Neural progenitor cell (in vitro differentiated cells): Measurements from ENCODE around the gene MACROD1. TPM values are rescaled to one million over a fixed set of nuclear protein-coding genes. Genes with fewer than 3 reads are reported as not detected.

Experiments used
- DNase-seq: peaks from one replicate; pipeline ENCODE4 v3.0.0-alpha.2; 2016; ENCODE audit warnings: low spot score
- H2AFZ ChIP-seq: fragments of 200-600 bp; sonication (generic); replicated peaks from 2 replicates; pipeline ENCODE4 v1.6.1; 2016; ENCODE audit warnings: antibody characterized with exemption
- H3F3A ChIP-seq: fragments of 200-600 bp; sonication (generic); 2 replicates; pipeline ENCODE4 v1.6.1; 2016; ENCODE audit warnings: antibody characterized with exemption, low read depth
- H3K27ac ChIP-seq: fragments of 200-600 bp; sonication (generic); 2 replicates; pipeline ENCODE4 v1.5.1; 2016; ENCODE audit warnings: mild to moderate bottlenecking
- H3K27me3 ChIP-seq: fragments of 200-600 bp; sonication (generic); 2 replicates; pipeline ENCODE4 v1.6.1; 2016; ENCODE audit warnings: mild to moderate bottlenecking, moderate library complexity
- H3K36me3 ChIP-seq: fragments of 200-600 bp; sonication (generic); 2 replicates; pipeline ENCODE4 v1.5.1; 2016
- H3K4me1 ChIP-seq: fragments of 200-600 bp; sonication (generic); 2 replicates; pipeline ENCODE4 v1.6.1; 2016; ENCODE audit warnings: mixed run types
- H3K4me2 ChIP-seq: fragments of 200-600 bp; sonication (generic); 2 replicates; pipeline ENCODE4 v1.6.1; 2016
- H3K4me3 ChIP-seq: fragments of 200-600 bp; sonication (generic); 2 replicates; pipeline ENCODE4 v1.5.1; 2016
- H3K79me2 ChIP-seq: fragments of 200-600 bp; sonication (generic); 2 replicates; pipeline ENCODE4 v1.6.1; 2016; ENCODE audit warnings: low read depth
- H3K9ac ChIP-seq: fragments of 200-600 bp; sonication (generic); 2 replicates; pipeline ENCODE4 v1.6.1; 2016
- H3K9me3 ChIP-seq: fragments of 200-600 bp; sonication (generic); 2 replicates; pipeline ENCODE4 v1.5.1; 2016; ENCODE audit warnings: low read depth
- H4K20me1 ChIP-seq: fragments of 200-600 bp; sonication (generic); 2 replicates; pipeline ENCODE4 v1.6.1; 2016; ENCODE audit warnings: low read depth
- H3K27ac Mint-ChIP-seq: 3 replicates; pipeline ENCODE4 v1.8.0; 2021; ENCODE audit warnings: mixed read lengths
- H3K27me3 Mint-ChIP-seq: 2 replicates; pipeline ENCODE4 v1.8.0; 2022; ENCODE audit warnings: low read depth, mild to moderate bottlenecking, inconsistent platforms, moderate library complexity, mixed read lengths; ENCODE audit not compliant: insufficient read depth
- H3K36me3 Mint-ChIP-seq: 3 replicates; pipeline ENCODE4 v1.8.0; 2021; ENCODE audit warnings: mixed read lengths
- H3K4me1 Mint-ChIP-seq: 3 replicates; pipeline ENCODE4 v1.8.0; 2021; ENCODE audit warnings: mixed read lengths
- H3K4me3 Mint-ChIP-seq: 3 replicates; pipeline ENCODE4 v1.8.0; 2021; ENCODE audit warnings: mild to moderate bottlenecking, moderate library complexity, mixed read lengths
- H3K9me3 Mint-ChIP-seq: 3 replicates; pipeline ENCODE4 v1.8.0; 2020; ENCODE audit warnings: mixed read lengths
- EZH2 ChIP-seq: fragments of 200-600 bp; sonication (generic); IDR thresholded peaks from 2 replicates; pipeline ENCODE4 v1.6.1; 2017; ENCODE audit warnings: antibody characterized with exemption, mild to moderate bottlenecking, moderate library complexity
- EZH2phosphoT487 ChIP-seq: fragments of 200-600 bp; sonication (generic); IDR thresholded peaks from 2 replicates; pipeline ENCODE4 v1.6.1; 2017; ENCODE audit warnings: antibody characterized with exemption
- total RNA-seq: library from RNA; depleted of rRNA; stranded (reverse); fragments of >200 nt; gene quantifications from 2 replicates; pipeline ENCODE4 v1.2.3, GENCODE V29; 2015; ENCODE audit warnings: low replicate concordance
- TF ChIP-seq, protein P1 (sequence below): fragments of 200-600 bp; sonication (generic); IDR thresholded peaks from 2 replicates; pipeline ENCODE4 v1.5.1; 2017; ENCODE audit warnings: antibody characterized with exemption, mild to moderate bottlenecking

MACROD1 gene
- total RNA-seq, 1 donor from 2014 or later: 11.9 TPM

- Histone ChIP-seq H3K27ac (no peak overlapping the region), H3K36me3 (no peaks in the 10 kb centered on the region), H3K4me1 (peaks cover 13% of the 10 kb centered on the region), H4K20me1 (no peaks in the 10 kb centered on the region), H3K9ac (no peak overlapping the region), H3K4me3 (no peak overlapping the region), H3K27me3 (peaks cover 7% of the 10 kb centered on the region), H3K9me3 (no peaks in the 10 kb centered on the region), H3K4me2 (no peak overlapping the region), H3K79me2 (no peaks in the 10 kb centered on the region), H3F3A (peaks cover 15% of the 10 kb centered on the region), H2AFZ (no peak overlapping the region)
- no peak for DNase-seq
- TF ChIP-seq, protein P1, sequence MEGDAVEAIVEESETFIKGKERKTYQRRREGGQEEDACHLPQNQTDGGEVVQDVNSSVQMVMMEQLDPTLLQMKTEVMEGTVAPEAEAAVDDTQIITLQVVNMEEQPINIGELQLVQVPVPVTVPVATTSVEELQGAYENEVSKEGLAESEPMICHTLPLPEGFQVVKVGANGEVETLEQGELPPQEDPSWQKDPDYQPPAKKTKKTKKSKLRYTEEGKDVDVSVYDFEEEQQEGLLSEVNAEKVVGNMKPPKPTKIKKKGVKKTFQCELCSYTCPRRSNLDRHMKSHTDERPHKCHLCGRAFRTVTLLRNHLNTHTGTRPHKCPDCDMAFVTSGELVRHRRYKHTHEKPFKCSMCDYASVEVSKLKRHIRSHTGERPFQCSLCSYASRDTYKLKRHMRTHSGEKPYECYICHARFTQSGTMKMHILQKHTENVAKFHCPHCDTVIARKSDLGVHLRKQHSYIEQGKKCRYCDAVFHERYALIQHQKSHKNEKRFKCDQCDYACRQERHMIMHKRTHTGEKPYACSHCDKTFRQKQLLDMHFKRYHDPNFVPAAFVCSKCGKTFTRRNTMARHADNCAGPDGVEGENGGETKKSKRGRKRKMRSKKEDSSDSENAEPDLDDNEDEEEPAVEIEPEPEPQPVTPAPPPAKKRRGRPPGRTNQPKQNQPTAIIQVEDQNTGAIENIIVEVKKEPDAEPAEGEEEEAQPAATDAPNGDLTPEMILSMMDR: no peak
- no peak for TF ChIP-seq EZH2
- TF ChIP-seq EZH2phosphoT487: no peak
- Mint-ChIP-seq H3K36me3 (no peaks in the 10 kb centered on the region), H3K27ac (peak overlapping the region; percentile 46), H3K9me3 (no peaks in the 10 kb centered on the region), H3K4me3 (no peak overlapping the region), H3K27me3 (peaks cover 12% of the 10 kb centered on the region), H3K4me1 (peaks cover 14% of the 10 kb centered on the region)
Observed at GRCh38 chr11:64161037-64161436, 4.9 kb downstream of the MACROD1 start.

DNA sequence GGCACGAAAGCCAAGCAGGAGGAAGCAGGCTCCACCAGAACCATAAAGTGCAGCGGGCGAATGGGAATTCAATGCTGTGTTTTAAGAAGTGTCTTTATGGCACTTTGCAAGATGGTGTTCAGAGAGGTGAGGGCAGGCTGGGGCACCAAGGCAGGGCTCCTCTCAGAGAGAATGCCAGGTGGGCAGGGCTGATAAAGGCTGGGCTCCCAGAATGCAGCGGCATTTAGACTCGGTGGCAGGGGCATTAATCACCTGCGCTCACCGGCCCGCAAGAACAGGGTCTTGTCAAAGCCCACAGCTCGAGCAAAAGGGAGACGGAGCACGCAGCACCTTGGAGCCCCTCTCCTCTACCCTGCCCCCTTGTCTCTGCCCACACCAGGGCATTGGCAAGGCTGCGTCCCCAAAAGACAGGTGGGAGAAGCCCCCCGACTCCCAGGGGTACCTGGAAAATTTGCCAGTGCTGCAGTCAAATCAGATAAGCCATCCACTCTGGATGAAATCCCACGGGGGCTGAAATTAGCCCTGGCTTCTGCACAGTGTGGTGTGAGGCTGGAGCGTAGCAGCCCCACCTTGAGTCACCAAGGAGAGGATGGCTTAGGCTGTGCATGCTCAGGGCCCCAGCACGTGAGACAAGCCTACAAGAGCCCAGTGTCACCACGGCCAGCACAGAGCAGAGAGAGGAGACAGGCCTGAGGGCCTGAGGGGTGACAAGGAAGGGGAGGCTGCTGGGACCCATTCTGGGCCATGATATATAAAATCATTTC, 8.1 kb downstream of the MACROD1 start:
- Histone ChIP-seq H3F3A (no peaks in the 10 kb centered on the region), H2AFZ (no peak overlapping the region), H3K9ac (no peak overlapping the region), H3K4me1 (no peaks in the 10 kb centered on the region), H3K27me3 (no peaks in the 10 kb centered on the region), H3K4me2 (no peak overlapping the region), H3K9me3 (no peaks in the 10 kb centered on the region), H4K20me1 (peaks cover 14% of the 10 kb centered on the region), H3K4me3 (no peak overlapping the region), H3K36me3 (no peaks in the 10 kb centered on the region), H3K27ac (no peak overlapping the region), H3K79me2 (no peaks in the 10 kb centered on the region)
- H3K4me1 Mint-ChIP-seq: peaks cover 18% of the 10 kb centered on the region
- peaks cover 15% of the 10 kb centered on the region for H3K27me3 Mint-ChIP-seq
- H3K27ac Mint-ChIP-seq: peak overlapping the region; percentile 50
- no peaks in the 10 kb centered on the region for H3K36me3 Mint-ChIP-seq
- H3K4me3 Mint-ChIP-seq: no peak overlapping the region
- TF ChIP-seq, protein P1: no peak
- TF ChIP-seq EZH2 (no peak), EZH2phosphoT487 (no peak)
- DNase-seq: no peak
- H3K9me3 Mint-ChIP-seq: no peaks in the 10 kb centered on the region

GRCh38 chr11:64156235-64157011, 9.5 kb downstream of the MACROD1 start:
- H3K4me1 Mint-ChIP-seq: peaks cover 18% of the 10 kb centered on the region
- H3K27me3 Mint-ChIP-seq: peaks cover 18% of the 10 kb centered on the region

More at GRCh38 chr11:64156235-64157011, 9.5 kb downstream of the MACROD1 start:
- no peak overlapping the region for H3K4me3 ChIP-seq
- H3K4me3 Mint-ChIP-seq: no peak overlapping the region
- H3K9me3 ChIP-seq: no peaks in the 10 kb centered on the region
- H3K36me3 Mint-ChIP-seq: no peaks in the 10 kb centered on the region
- no peaks in the 10 kb centered on the region for H3K4me1 ChIP-seq
- no peaks in the 10 kb centered on the region for H3K36me3 ChIP-seq
- DNase-seq: no peak
- no peaks in the 10 kb centered on the region for H3K79me2 ChIP-seq
- TF ChIP-seq EZH2phosphoT487: no peak
- peaks cover 16% of the 10 kb centered on the region for H4K20me1 ChIP-seq
- no peak overlapping the region for H3K9ac ChIP-seq
- no peak overlapping the region for H2AFZ ChIP-seq
- no peak overlapping the region for H3K4me2 ChIP-seq
- H3K27me3 ChIP-seq: no peaks in the 10 kb centered on the region
- H3K27ac Mint-ChIP-seq: no peak overlapping the region
- no peaks in the 10 kb centered on the region for H3K9me3 Mint-ChIP-seq
- no peak overlapping the region for H3K27ac ChIP-seq
- no peaks in the 10 kb centered on the region for H3F3A ChIP-seq
